HG02884 (cell line): ENCODE results near the gene ADORA1.

Source experiments
- ATAC-seq: cut with Tn5 transposase; IDR thresholded peaks from one replicate; pipeline ENCODE4 v1.9.1; 2021; ENCODE audit warnings: mild to moderate bottlenecking, moderate library complexity; ENCODE audit not compliant: unreplicated experiment

The ADORA1 gene

GRCh38 chr1:203172184-203173010 is 44.9 kb downstream of the ADORA1 start:
- no peak for ATAC-seq

- no peak for ATAC-seq
These were observed 45.6 kb downstream of the ADORA1 start for GRCh38 chr1:203173011-203173555.

GRCh38 chr1:203173566-203173965 is 46.0 kb downstream of the ADORA1 start:
- ATAC-seq: peak; percentile 63

- no peak for ATAC-seq
These were observed 46.9 kb downstream of the ADORA1 start for GRCh38 chr1:203174324-203174985.

- ATAC-seq: no peak
These were observed 47.8 kb downstream of the ADORA1 start, which contains the start of gene MYBPH for GRCh38 chr1:203175237-203175826. TSS of gene MYBPH (minus strand) at chr1:203175826. CDS start at chr1:203175755, 71 bp downstream.

- ATAC-seq: no peak
These were observed 48.3 kb downstream of the ADORA1 start for GRCh38 chr1:203175827-203176241.

GRCh38 chr1:203176273-203177035 is 48.9 kb downstream of the ADORA1 start:
- ATAC-seq: no peak

GRCh38 chr1:203177036-203177405 is 49.5 kb downstream of the ADORA1 start:
- ATAC-seq: no peak

GRCh38 chr1:203177470-203178039 is 50.0 kb downstream of the ADORA1 start:
- no peak for ATAC-seq

- ATAC-seq: no peak
These were observed 50.6 kb downstream of the ADORA1 start for GRCh38 chr1:203178083-203178482.

GRCh38 chr1:203178821-203179666 is 51.5 kb downstream of the ADORA1 start:
- no peak for ATAC-seq

- ATAC-seq: no peak
These were observed 52.1 kb downstream of the ADORA1 start for GRCh38 chr1:203179667-203180005.

- no peak for ATAC-seq
These were observed 53.2 kb downstream of the ADORA1 start for GRCh38 chr1:203180611-203181330.

- no peak for ATAC-seq
These were observed 54.3 kb downstream of the ADORA1 start for GRCh38 chr1:203181586-203182386.

GRCh38 chr1:203182387-203182953 is 54.9 kb downstream of the ADORA1 start:
- ATAC-seq: no peak

- ATAC-seq: no peak
These were observed 56.3 kb downstream of the ADORA1 start for GRCh38 chr1:203183828-203184227.

GRCh38 chr1:203184467-203184866 is 56.9 kb downstream of the ADORA1 start:
- ATAC-seq: no peak

- no peak for ATAC-seq
These were observed 57.5 kb downstream of the ADORA1 start for GRCh38 chr1:203185061-203185461.
